ENCODE measurements around the gene HAPLN3.
"Not testable (repeated sequence)": the region's sequence is repeated elsewhere in the genome, so short reads cannot be mapped to it uniquely, and the experiment has no call there.

HAPLN3 gene, protein sequence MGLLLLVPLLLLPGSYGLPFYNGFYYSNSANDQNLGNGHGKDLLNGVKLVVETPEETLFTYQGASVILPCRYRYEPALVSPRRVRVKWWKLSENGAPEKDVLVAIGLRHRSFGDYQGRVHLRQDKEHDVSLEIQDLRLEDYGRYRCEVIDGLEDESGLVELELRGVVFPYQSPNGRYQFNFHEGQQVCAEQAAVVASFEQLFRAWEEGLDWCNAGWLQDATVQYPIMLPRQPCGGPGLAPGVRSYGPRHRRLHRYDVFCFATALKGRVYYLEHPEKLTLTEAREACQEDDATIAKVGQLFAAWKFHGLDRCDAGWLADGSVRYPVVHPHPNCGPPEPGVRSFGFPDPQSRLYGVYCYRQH

DNA sequence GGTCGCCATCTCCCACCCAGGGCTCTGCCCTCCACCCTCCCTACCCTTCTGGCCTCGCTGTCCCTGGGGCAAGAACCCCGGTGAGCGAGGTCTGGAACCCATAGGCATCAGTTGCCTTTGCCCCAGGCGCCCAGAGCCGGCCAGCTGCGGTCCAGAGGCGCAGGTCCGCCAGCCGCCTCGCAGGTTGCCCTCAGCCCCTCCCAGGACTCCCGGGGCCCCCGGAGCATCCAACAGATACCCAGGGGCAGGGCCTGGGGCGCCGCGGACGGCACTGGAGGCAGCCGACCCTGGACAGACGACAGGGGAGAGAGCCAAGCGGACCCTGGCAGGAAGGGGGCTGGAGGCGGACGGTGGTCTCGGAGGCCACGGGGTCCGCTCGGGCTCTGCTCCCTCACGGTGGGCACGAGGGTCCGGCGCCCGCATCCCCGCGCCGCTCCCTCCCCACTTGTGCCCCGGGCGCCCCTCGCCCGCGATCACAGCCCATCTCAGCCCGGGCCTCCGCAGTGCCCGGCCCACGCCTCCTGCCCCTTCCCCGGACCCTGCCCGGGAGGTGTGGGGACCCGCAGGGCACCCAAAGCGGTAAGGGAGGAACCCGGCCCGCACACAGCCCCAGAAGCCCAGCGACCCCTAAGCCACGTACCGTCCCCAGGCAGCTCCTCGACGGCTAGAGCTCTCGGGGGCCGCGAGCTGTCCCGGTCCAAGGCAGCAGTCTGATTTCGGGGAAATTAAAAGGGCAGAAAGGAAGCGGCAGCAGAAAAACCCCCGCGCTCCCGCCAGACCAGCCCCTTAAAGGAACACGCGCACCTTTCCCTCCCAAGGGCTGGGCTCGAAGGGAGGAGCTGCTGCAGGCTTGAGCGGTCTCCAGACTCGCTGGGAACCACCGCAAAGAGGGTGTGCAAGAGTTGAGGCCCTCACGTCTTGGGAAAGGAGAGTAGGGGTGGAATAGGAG lies at the start of gene HAPLN3:
TSS of gene HAPLN3 (minus strand) at position 726 of the 949 bp plus-strand sequence. CDS start 8,246 bp downstream, outside the sequence.
- DNase-seq (ENCODE audit: low spot score) = peak; percentile 40

DNA sequence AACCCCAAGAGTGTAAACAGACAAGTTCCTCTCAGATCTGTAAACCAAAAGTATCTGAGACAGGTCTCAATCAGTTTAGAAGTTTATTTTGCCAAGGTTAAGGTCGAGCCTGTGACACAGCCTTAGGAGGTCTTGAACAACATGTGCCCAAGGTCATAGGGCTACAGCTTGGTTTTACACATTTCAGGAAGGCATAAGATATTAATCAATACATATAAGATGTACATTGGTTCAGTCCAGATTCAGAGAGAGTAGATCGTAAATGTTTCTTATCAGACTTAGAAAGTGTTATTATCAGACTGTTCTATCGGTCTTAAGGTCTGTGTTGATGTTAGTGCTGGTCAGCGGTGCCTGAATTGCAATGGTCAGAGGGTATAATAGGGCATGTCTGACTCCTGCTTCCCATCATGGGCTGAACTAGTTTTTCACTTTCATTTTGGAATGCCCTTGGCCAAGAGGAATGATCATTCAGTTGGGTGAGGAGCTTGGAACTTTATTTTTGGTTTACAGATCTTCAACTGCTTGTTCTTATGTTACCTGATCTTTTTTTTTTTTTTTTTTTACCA lies 44.8 kb upstream of the HAPLN3 start:
- DNase-seq (ENCODE audit: low spot score) = no peak

DNA sequence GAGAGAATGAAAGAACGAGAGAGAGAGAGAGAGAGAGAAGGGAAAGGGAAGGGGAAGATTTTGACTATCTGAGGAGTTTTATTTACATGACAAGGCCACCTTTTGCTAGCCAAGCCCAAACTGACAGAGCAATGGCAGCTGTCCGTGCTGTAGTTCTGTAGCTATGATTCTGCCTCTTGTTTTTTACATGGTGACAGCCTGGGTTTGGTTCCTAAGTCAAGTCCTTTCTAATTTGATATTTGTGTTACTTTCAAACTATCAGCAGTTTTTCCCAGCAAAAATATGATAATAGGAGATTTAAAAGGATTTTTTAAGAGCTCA lies 44.1 kb upstream of the HAPLN3 start:
- DNase-seq (ENCODE audit: low spot score) = no peak

DNA sequence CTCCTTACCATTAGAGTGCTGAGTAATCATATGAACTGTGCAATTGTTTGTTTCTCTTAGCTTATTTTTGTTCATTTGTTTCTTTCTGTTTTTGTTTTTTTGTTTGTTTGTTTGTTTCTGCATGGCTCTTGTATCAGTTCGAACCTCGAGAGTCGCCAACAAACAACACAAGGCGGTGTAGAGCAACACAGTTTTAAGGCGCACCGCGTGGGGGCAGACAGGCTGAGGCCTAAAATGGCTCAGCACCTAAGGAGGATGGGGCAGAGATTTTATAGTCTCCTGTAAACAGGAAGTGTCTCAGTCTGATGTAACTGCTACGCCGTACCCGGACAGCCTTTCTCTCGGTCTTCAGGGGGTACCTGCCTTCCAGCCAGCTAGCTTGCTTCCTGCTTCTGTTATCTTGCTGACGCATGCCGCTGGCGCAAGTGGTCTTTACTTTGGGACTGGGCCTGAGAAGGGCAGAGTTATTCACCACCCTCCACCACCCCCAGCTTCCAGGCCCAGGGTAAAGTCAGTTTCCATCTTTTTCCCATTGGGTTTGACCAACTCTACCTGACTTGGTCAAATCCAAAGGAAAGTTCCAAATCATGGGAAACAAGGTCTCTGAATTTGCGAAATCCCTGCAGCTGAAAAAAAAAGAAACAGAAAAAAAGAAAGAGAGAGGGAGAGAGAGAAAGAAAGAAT lies 43.6 kb upstream of the HAPLN3 start:
- DNase-seq (ENCODE audit: low spot score) = no peak

DNA sequence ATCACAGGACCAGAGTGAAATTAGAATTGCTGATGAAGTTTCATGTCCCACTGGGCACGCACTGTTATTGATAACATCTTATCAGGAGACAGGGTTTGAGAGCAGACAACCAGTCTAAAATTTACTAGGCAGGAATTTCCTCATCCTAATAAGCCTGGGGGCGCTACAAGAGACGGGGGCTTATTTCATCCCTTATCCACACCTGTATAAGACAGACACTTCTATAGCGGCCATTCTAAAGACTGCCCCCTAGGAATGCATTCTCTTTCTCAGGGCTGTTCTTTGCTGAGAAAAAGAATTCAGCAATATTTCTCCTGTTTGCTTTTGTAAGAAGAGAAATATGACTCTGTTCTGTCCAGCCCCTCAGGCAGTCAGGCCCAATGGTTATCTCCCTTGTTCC lies 39.1 kb upstream of the HAPLN3 start:
- DNase-seq (ENCODE audit: low spot score) = not testable (repeated sequence)

DNA sequence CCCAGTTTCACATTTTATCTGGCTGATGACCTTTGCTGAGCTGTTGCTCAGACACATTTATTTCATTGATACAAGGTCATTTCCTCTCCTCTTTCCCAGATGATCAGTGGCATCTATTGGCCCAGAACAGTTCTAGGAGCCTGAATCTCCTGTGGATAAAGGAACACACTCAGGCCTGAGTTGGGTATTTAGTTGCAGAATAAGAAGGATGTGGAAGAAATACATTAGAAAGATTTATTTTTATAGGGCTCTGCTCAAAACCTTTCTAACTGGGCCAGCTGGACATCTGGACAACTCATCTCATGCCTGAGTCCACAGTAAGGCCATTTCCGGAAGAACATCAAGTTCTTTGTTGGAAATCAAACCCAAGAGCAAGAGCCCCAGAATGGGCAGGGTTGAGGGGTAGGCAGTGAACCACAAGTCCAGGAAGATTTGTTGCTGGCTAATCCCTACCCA lies 37.6 kb upstream of the HAPLN3 start:
- DNase-seq (ENCODE audit: low spot score) = no peak

DNA sequence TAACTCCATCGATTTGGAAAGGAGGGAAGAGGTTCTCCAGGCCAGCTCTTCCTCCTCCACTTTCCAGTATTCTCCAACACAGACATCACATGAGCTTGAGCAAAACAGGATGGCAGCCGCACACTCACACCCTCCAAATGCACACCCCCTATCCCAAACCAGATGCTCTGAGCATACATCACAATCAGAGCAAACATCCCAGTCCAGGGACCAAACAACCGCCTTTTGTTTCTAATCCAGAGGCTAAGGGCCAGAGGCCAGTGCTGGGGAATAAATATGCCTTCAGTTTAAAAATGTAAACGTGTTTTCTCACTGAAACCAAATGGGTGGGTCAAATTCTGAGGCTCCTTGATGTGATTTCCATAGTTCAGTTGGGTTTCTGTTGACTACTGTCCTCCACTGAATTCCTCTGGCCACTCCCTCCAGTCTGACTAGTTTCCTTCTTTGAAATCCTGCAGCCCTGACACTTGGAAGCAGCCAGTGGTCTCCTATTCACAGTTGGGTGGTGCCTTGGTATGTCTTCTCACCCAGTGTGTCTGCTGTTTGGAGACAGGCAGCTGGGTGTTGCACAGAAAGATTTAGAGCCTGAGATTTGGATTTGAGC lies 37.0 kb upstream of the HAPLN3 start:
- no peak for DNase-seq (ENCODE audit: low spot score)

DNA sequence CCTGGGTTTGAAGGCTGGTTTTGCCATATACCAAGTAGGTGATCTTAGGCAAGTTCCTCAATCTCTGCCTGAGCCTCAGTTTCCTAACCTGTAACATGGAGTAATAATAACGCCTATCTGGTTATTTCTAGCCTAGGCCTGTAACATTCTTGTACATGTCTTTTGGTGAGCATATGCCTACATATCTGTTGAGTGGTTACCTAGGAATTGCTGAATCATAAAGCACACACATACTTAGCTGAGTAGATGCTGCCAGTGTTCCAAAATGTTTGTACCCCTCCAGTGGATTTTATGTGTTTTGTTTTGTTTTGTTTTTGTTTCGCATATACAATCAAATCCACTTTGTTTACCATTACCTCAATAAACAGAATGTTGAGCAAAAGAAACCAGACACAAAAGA lies 35.2 kb upstream of the HAPLN3 start:
- DNase-seq (ENCODE audit: low spot score) = no peak

DNA sequence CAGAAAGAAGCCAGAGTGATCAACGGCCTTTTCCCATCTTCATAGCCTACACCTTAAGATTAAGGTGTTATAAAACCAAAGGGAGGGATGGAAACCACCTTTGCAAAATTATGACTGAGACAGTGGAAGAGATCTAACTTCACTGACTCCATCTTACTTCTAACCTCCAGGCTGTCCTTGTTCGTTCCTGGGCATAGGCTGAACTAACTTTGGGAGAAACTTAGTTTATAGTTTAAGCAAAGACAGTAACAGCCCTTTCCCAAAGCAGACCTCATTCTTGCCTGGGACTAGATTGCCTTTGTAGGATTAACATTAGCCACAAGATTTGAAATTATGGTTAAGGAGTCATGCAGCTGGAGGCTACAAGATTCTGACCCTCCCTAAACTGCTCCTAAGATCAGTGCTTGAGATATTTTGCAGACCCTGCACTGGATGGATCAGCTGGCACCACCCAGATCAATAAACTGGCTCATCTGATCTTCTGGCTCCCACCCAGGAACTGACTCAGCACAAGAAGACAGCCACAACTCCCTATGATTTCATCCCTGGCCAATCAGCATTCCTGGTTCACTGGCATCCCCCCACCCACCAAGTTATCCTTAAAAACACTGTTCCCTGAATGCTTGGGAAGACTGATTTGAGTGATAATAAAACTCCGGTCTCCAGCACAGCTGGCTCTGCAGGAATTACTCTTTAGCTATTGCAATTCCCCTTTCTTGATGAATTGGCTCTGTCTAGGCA lies 34.2 kb upstream of the HAPLN3 start:
- not testable (repeated sequence) for DNase-seq (ENCODE audit: low spot score)

DNA sequence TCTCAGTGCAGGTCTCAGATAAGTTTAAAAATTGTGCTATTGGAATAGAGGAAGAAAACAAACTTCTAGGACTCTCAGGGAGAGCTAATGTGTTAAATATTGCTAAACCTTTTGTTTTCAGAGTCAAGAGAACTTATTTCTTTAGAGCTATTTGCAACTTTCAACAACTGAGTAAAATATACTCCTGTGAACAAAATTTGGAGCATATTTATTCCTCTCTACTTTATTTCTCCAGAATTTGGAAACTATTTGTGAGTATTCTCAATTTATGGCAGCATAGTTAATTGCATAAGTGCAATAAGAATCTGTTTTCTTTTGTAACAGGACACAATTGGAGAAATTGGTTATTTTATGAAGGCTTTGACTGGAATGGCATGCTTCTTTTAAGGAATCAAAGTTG lies 32.8 kb upstream of the HAPLN3 start:
- not testable (repeated sequence) for DNase-seq (ENCODE audit: low spot score)

DNA sequence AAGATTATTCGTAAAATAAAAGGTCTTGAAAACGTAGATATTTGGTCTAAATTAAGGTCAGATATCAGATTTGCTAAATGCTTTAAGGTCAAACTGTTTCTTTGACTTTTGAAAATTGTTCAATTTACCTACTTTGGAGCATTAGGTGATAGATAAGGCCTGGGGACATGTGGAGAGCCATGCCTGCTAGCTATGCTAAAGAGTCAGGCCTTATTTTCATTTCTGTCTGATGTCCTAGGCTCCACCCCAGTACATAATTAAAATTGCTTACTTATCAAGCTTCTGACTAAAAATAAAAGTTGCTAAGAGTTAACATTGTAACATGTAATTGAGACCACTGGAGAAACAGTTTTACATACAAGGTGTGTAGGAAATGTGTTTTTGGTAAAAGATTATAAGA lies 30.3 kb upstream of the HAPLN3 start:
- DNase-seq (ENCODE audit: low spot score) = not testable (repeated sequence)

DNA sequence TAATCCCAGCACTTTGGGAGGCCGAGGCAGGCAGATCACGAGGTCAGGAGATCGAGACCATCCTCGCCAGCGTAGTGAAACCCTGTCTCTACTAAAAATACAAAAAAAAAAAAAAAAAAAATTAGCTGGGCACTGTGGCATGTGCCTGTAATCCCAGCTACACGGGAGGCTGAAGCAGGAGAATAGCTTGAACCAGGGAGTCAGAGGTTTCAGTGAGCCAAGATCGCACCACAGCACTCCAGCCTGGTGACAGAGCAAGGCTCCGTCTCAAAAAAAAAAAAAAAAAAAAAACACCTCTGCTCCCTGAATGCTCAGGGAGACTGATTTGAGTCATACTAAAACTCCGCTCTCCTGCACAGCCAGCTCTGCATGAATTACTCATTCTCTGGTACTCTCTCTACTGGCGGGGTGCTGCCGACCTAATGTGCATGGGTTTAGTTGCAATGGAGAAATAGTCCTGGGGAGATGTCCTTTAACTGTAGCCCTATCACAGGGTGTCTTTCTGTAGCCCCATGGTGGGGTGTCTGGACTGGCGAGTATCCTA lies 25.6 kb upstream of the HAPLN3 start:
- DNase-seq (ENCODE audit: low spot score) = not testable (repeated sequence)

DNA sequence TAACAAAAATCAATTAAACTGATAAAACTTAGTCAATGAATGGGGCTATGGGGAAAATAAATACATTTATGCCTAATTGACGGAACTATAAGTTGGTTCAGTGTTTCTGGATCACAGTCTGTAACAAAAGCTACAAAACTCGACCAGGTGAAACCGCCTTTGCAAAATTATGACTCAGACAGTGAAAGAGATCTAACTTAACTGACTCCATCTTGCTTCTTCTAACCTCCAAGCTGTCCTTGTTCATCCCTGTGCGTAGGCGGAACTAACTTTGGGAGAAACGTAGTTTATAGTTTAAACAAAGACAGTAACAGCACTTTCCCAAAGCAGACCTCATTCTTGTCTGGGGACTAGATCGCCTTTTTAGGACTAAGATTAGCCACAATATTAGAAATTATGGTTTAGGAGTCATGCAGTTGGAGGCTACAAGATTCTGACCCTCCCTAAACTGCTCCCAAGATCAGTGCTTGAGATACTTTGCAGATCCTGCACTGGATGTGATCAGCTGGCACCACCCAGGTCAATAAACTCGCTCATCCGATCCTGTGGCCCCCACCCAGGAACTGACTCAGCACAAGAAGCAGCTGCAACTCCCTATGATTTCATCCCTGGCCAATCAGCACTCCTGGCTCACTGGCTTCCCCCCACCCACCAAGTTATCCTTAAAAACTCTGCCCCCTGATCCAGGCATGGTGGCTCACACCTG lies 25.0 kb upstream of the HAPLN3 start:
- DNase-seq (ENCODE audit: low spot score) = no peak

DNA sequence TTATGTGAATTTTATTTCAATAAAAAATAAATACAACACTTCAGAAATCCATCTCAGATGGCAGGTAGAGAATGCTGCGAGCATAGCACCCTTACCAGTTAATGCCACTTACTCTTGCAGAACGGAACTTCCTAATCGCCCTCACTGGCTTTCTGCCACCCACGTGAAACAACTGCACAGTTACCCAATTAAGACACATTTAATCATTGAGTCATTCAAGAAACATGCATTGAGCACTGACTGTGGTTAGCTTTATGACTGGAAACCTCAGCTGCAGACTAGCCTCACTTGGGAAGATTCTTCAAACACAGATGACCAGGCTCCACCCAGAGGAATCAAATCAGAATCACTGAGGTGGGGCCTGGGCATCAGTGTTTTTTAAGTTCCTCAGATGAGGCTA lies 23.4 kb upstream of the HAPLN3 start:
- DNase-seq (ENCODE audit: low spot score) = no peak

DNA sequence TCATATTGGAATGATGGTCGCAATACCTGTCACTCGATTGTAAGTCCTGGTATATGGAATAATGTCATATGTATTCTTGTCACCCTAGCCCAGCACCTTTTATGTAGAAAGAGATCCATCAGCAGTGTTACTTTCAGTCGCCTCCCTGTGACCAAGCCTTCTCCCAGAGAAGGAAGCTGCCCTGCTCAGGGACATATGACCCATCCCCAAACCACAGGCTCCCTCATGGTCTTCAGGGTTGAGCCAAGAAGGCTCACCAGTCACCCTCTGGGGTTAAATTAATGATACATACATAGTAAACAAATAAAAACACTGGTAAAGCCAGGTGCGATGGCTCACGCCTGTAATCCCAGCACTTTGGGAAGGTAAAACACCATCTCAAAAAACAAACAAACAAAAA lies 22.4 kb upstream of the HAPLN3 start:
- no peak for DNase-seq (ENCODE audit: low spot score)

DNA sequence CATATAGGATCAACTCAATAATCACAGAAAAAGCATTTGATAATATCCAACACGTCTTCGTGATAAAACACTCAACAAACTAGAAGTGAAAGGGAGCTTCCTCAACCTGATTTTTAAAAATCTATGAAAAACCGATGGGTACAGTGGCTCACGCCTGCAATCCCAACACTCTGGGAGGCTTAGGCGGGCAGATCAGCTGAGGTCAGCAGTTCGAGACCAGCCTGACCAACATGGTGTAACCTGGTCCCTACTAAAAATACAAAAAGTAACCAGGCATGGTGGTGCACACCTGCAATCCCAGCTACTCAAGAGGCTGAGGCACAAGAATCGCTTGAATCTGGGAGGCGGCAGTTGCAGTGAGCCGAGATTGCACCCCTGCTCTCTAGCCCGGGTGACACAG lies 20.0 kb upstream of the HAPLN3 start:
- no peak for DNase-seq (ENCODE audit: low spot score)

DNA sequence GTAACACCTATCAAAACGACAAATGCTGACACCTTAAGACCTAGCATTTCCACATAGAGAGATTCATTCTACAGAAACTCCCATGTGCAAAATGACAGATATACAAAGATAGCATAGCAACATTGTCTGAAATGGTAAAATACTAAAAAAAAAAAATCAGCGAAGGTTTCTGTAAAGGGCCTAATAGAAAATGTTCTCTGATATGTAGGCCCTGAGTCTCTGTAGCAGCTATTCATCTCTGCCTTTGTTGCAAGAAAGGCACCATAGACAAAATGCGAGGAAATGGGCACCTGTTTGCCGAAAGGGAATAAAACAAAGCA lies 18.5 kb upstream of the HAPLN3 start:
- no peak for DNase-seq (ENCODE audit: low spot score)

DNA sequence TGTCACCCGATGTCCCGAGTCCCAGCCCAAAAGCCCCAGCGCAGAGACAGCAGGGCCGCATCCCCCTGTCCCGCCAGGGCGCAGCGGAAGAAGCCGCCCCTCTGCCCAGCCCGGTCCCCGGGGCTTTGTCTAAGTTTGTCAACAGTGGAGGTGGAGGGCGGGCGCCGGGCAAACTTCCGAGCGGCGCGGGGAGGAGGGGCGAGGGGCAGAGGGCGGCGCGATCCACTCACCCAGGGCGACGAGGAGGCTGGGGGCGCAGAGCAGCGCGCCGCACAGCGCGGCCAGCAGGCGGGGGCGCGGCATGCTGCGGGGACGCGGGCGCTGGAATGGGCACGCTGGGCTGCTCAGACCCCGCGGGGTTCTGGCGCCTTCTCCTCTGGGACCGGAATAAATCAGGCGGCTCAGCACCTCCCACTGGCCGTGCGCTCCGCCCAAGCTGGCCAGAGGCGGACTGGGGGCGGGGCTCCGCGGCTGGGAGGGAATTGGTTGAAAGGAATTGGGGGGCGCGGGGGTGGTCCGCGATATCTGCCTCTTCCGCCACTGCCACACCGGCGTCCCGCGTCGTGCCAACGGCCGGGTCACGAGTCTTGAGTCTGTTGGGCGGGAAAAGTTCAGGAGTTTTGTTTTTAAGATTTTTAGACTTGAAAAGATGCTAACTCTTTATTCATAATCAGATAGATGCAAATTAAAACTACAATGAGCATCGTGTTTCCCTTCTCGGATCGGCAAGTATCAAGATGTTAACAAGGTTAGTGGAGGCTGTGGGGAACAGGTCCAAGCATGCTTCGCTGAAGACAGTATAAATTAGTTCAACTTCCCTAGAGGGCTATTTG lies 17.9 kb upstream of the HAPLN3 start, which contains the start of gene MFGE8:
TSS of gene MFGE8 (minus strand) at position 363 of the 833 bp plus-strand sequence. CDS start at position 303, 60 bp downstream.
- DNase-seq (ENCODE audit: low spot score) = peak; percentile 82

DNA sequence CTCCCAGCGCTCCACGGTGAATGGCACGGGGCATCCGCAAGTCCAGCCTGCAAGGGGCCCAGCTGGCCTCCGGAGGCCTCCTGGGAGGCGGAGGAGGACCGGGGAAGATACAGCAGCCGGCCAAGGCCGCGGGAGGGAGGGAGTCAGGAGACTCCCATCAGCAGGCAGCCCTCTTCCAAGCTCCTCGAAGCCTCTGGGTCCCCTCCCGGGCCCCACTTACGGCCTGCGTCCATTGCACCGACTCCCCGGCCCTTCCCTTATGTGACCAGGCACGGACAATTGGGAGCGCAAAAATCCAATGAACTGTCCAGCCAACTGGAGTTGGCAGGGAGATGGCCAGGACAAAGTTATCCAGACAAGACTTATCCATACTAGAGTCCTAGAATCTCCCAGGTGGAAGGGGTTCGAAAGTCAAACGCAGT lies 17.2 kb upstream of the HAPLN3 start:
- no peak for DNase-seq (ENCODE audit: low spot score)

All from HuH-7.5 (cell line).